Neural progenitor cell (in vitro differentiated cells): ENCODE measurements around the gene CCDC178.

Source experiments
- EZH2phosphoT487 ChIP-seq: fragments of 200-600 bp; sonication (generic); IDR thresholded peaks from 2 replicates; pipeline ENCODE4 v1.6.1; 2017; ENCODE audit warnings: antibody characterized with exemption
- TF ChIP-seq, protein P1 (sequence below): fragments of 200-600 bp; sonication (generic); IDR thresholded peaks from 2 replicates; pipeline ENCODE4 v1.5.1; 2017; ENCODE audit warnings: antibody characterized with exemption, mild to moderate bottlenecking

- no peak for TF ChIP-seq EZH2phosphoT487
- TF ChIP-seq, protein P1, sequence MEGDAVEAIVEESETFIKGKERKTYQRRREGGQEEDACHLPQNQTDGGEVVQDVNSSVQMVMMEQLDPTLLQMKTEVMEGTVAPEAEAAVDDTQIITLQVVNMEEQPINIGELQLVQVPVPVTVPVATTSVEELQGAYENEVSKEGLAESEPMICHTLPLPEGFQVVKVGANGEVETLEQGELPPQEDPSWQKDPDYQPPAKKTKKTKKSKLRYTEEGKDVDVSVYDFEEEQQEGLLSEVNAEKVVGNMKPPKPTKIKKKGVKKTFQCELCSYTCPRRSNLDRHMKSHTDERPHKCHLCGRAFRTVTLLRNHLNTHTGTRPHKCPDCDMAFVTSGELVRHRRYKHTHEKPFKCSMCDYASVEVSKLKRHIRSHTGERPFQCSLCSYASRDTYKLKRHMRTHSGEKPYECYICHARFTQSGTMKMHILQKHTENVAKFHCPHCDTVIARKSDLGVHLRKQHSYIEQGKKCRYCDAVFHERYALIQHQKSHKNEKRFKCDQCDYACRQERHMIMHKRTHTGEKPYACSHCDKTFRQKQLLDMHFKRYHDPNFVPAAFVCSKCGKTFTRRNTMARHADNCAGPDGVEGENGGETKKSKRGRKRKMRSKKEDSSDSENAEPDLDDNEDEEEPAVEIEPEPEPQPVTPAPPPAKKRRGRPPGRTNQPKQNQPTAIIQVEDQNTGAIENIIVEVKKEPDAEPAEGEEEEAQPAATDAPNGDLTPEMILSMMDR: no peak
Measured at GRCh38 chr18:33330711-33331110, 109.8 kb downstream of the CCDC178 start.
